IMR-90 (cell line): ENCODE results near the gene ITIH4.

Source experiments
- BHLHE40 ChIP-seq: fragments of 150-350 bp; IDR thresholded peaks from 2 replicates; pipeline ENCODE4 v1.6.1; 2016; ENCODE audit warnings: mild to moderate bottlenecking, low read depth, low read length
- CEBPB ChIP-seq: IDR thresholded peaks from 2 replicates; pipeline ENCODE4 v1.6.1; 2012; ENCODE audit warnings: low read depth, low read length, improper control_type of control experiment
- CHD1 ChIP-seq: IDR thresholded peaks from 2 replicates; pipeline ENCODE4 v1.6.1; 2012; ENCODE audit warnings: low read depth, low read length, improper control_type of control experiment
- CTCF ChIP-seq: conservative IDR thresholded peaks from 2 replicates; pipeline ENCODE4 v1.5.1; 2012; ENCODE audit warnings: mild to moderate bottlenecking, low read depth, low read length, improper control_type of control experiment
- ELK1 ChIP-seq: fragments of 150-350 bp; IDR thresholded peaks from 2 replicates; pipeline ENCODE4 v1.6.1; 2016; ENCODE audit warnings: low read depth, mild to moderate bottlenecking, low read length, moderate library complexity, borderline replicate concordance
- FOS ChIP-seq: fragments of 150-350 bp; IDR thresholded peaks from 2 replicates; pipeline ENCODE4 v1.6.1; 2016; ENCODE audit warnings: low read depth, low read length
- POLR2A ChIP-seq: IDR thresholded peaks from 2 replicates; pipeline ENCODE4 v1.6.1; 2012; ENCODE audit warnings: mild to moderate bottlenecking, low read depth, low read length
- RAD21 ChIP-seq: IDR thresholded peaks from 2 replicates; pipeline ENCODE4 v1.6.1; 2012; ENCODE audit warnings: low read length, improper control_type of control experiment
- SMC3 ChIP-seq: fragments of 150-350 bp; IDR thresholded peaks from 2 replicates; pipeline ENCODE4 v1.6.1; 2016; ENCODE audit warnings: low read depth, mild to moderate bottlenecking, antibody characterized with exemption, low read length, moderate library complexity
- TF ChIP-seq, protein P1 (sequence below): fragments of 150-350 bp; IDR thresholded peaks from 2 replicates; pipeline ENCODE4 v1.6.1; 2017; ENCODE audit warnings: mild to moderate bottlenecking, antibody characterized with exemption, low read length, low read depth

- TF ChIP-seq ELK1 (no peak), CTCF (no peak), BHLHE40 (no peak), CEBPB (no peak), POLR2A (no peak), CHD1 (no peak), FOS (no peak), SMC3 (no peak), RAD21 (no peak)
- TF ChIP-seq, protein P1, sequence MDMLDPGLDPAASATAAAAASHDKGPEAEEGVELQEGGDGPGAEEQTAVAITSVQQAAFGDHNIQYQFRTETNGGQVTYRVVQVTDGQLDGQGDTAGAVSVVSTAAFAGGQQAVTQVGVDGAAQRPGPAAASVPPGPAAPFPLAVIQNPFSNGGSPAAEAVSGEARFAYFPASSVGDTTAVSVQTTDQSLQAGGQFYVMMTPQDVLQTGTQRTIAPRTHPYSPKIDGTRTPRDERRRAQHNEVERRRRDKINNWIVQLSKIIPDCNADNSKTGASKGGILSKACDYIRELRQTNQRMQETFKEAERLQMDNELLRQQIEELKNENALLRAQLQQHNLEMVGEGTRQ: no peak
Measured at GRCh38 chr3:52843881-52844280, 13.4 kb upstream of the ITIH4 start.
